ENCODE results near the gene SNX27.

The SNX27 gene

DNA sequence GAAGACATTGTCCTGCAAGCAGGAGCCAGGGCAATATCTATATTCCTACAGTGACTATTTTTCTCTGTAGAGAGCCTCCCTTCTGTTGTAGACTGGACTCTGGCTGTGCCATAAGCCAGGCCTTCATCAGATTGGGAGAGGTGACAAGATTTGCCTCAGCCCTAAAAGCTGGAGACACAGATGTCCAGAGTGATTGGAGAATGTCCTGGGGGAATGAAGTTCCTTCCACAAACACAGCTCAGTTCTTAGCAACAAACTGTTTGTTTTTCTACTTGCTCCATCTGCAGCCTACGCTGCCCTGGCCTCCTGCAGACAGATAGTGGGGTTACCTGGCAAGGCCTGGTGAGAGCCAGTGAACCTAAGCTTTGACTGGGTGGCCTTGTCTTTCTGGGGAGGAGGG is 29.9 kb upstream of the SNX27 start:
- TF ChIP-seq, protein P1, sequence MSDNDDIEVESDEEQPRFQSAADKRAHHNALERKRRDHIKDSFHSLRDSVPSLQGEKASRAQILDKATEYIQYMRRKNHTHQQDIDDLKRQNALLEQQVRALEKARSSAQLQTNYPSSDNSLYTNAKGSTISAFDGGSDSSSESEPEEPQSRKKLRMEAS (IDR thresholded peaks at IDR 0.05; ENCODE audit: low read depth, low read length), result no peak
- TF ChIP-seq MYC (IDR thresholded peaks at IDR 0.05; ENCODE audit: low read depth, low read length), result no peak
- no peak overlapping the region for H3K4me3 ChIP-seq (ENCODE audit: low read depth, low read length)
- DNase-seq (ENCODE audit: low read depth), result no peak

- no peak overlapping the region for H3K4me3 ChIP-seq (ENCODE audit: low read depth, low read length)
- no peak for TF ChIP-seq POLR2A (IDR thresholded peaks at IDR 0.05; ENCODE audit: extremely low read depth, insufficient read length)
- TF ChIP-seq CTCF (IDR thresholded peaks at IDR 0.05; ENCODE audit: low read depth, low read length), result no peak
- TF ChIP-seq, protein P1 (IDR thresholded peaks at IDR 0.05; ENCODE audit: low read depth, low read length), result no peak
- no peak for TF ChIP-seq MYC (IDR thresholded peaks at IDR 0.05; ENCODE audit: low read depth, low read length)
- DNase-seq (ENCODE audit: low read depth), result no peak
These were observed 28.1 kb upstream of the SNX27 start for GRCh38 chr1:151583796-151584195.

- H3K4me3 ChIP-seq (ENCODE audit: low read depth, low read length), result no peak overlapping the region
- no peak for DNase-seq (ENCODE audit: low read depth)
- TF ChIP-seq MYC (IDR thresholded peaks at IDR 0.05; ENCODE audit: low read depth, low read length) (no peak), POLR2A (IDR thresholded peaks at IDR 0.05; ENCODE audit: extremely low read depth, insufficient read length) (no peak), CTCF (IDR thresholded peaks at IDR 0.05; ENCODE audit: low read depth, low read length) (no peak)
- TF ChIP-seq, protein P1 (IDR thresholded peaks at IDR 0.05; ENCODE audit: low read depth, low read length), result no peak
These were observed 27.6 kb upstream of the SNX27 start for GRCh38 chr1:151584278-151584677.

GRCh38 chr1:151584780-151585179 is 27.1 kb upstream of the SNX27 start:
- no peak overlapping the region for H3K4me3 ChIP-seq (ENCODE audit: low read depth, low read length)
- TF ChIP-seq POLR2A (IDR thresholded peaks at IDR 0.05; ENCODE audit: extremely low read depth, insufficient read length), result no peak
- TF ChIP-seq, protein P1 (IDR thresholded peaks at IDR 0.05; ENCODE audit: low read depth, low read length), result no peak
- no peak for TF ChIP-seq MYC (IDR thresholded peaks at IDR 0.05; ENCODE audit: low read depth, low read length)
- TF ChIP-seq CTCF (IDR thresholded peaks at IDR 0.05; ENCODE audit: low read depth, low read length), result no peak
- no peak for DNase-seq (ENCODE audit: low read depth)

DNA sequence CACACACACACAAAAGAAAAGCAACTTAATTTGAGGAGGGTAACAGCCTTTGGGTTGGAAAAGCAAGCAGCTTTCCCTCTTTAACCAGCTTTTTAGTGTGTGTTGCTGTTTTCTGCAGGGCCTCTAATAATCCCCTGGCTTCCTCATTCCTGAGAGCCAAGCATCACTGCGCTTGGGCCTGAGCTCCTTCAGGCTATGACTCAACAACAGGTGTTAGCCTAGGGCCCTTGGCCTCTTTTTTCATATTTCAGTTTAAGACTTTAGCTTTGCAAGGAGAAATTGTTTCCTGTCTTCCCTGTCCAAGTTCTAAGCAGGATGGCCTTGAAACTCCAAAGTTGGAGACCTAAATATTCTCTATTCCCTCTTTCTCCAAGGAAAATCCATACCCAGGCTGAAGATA is 26.2 kb upstream of the SNX27 start:
- H3K4me3 ChIP-seq (ENCODE audit: low read depth, low read length), result no peak overlapping the region
- DNase-seq (ENCODE audit: low read depth), result peak; percentile 59
- no peak for TF ChIP-seq CTCF (IDR thresholded peaks at IDR 0.05; ENCODE audit: low read depth, low read length)
- no peak for TF ChIP-seq POLR2A (IDR thresholded peaks at IDR 0.05; ENCODE audit: extremely low read depth, insufficient read length)
- TF ChIP-seq, protein P1 (IDR thresholded peaks at IDR 0.05; ENCODE audit: low read depth, low read length), result no peak
- no peak for TF ChIP-seq MYC (IDR thresholded peaks at IDR 0.05; ENCODE audit: low read depth, low read length)

- TF ChIP-seq, protein P1 (IDR thresholded peaks at IDR 0.05; ENCODE audit: low read depth, low read length), result no peak
- TF ChIP-seq POLR2A (IDR thresholded peaks at IDR 0.05; ENCODE audit: extremely low read depth, insufficient read length) (no peak), MYC (IDR thresholded peaks at IDR 0.05; ENCODE audit: low read depth, low read length) (no peak), CTCF (IDR thresholded peaks at IDR 0.05; ENCODE audit: low read depth, low read length) (no peak)
- H3K4me3 ChIP-seq (ENCODE audit: low read depth, low read length), result no peak overlapping the region
- DNase-seq (ENCODE audit: low read depth), result no peak
These were observed 20.9 kb upstream of the SNX27 start for GRCh38 chr1:151590961-151591360.

Measured in NB4 (cell line).